Stimulated activated CD8-positive, alpha-beta memory T cell treated with anti-CD3 and anti-CD28 coated beads, Interleukin-15, amount 100 ng/mL, for 24 hours (primary cell): ENCODE data around the gene ADAD2.
A peak's percentile ranks its signal among the peaks of the same experiment; 100 is the strongest.

Source experiments
- DNase-seq: peaks from one replicate; pipeline ENCODE4 v3.0.0-alpha.2; 2020; ENCODE audit warnings: low read depth

The ADAD2 gene

GRCh38 chr16:84176192-84177053, 14.5 kb upstream of the ADAD2 start:
- DNase-seq: no peak

DNA sequence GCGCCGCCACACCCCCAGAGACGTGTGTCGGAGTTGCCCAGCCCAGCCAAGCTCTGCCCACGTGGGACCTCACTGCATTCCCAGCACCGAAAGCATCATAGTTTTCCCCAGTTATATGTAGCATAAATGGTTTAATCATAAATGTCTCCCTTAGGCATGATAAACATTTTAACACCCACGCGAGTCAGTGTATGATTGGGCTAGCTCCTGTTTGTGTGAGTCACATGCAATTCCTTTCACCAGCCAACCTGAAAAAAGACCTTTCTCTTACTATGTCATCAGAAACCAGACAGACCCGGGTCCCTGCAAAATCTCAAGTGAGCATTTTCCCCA, 13.2 kb upstream of the ADAD2 start:
- DNase-seq: no peak

DNA sequence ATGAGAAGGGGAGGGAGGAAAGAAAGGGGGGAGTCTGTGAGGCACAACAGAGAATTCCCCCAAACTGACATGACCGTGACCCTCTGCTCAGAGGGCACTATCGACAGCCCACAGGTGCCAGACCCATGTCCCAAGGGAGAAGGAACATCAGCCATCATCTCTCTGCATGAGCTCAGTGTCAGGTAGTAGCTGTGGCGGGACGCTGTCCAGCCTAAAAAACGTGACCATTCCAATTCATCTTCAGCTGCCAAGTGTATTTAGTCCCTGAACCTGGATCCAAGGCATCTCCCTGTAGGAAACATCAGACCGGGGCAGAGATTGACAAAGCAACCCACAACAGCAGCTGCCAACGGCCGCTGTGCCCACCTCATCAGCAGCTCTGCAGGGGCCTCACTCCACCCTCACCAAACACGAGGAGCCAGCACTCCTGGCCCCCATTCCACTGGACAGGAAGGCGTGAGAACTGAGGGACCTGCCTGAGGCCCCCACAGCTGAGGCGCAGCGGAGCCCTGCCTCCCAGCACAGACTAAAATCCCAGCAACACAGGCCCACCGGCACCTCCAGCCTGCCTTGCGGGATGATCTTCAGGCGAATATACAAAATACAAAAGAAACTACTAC, 12.7 kb upstream of the ADAD2 start:
- DNase-seq: no peak

GRCh38 chr16:84178892-84179611, 11.9 kb upstream of the ADAD2 start:
- no peak for DNase-seq

DNA sequence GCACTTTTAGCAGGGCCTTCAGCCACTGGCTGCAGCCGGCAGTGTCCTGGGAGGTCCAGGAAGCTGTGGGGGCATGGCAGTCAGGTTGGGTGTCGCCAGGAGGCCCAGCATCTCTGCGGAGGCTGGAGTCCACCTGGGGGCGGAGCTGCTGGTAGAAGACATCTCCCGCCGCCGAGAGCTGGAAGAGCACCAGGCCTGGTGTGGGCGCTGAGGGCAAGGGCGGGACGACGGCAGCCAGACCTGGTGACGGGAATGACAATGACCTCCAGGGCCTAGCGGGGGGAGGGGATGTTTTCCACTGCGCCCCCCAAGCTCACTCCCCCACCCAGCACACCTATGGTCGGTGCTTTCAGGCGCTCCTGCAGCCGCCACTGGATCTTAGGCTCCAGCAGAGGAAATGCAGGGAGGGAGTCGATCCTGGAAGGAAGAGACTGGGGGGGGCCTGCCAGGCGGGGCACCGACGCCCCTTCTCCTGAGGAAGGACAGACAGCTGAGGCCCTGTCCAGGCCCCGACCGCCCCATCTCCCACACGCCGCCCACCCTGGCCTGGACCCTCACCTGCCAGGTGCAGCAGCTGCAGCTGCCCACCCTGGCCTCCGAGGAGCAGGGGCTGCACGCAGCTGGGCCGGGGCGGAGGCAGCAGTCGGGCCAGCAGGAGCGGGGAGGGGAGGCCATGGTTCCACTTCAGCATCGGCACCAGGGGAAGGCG, 11.2 kb upstream of the ADAD2 start:
- DNase-seq: no peak

DNA sequence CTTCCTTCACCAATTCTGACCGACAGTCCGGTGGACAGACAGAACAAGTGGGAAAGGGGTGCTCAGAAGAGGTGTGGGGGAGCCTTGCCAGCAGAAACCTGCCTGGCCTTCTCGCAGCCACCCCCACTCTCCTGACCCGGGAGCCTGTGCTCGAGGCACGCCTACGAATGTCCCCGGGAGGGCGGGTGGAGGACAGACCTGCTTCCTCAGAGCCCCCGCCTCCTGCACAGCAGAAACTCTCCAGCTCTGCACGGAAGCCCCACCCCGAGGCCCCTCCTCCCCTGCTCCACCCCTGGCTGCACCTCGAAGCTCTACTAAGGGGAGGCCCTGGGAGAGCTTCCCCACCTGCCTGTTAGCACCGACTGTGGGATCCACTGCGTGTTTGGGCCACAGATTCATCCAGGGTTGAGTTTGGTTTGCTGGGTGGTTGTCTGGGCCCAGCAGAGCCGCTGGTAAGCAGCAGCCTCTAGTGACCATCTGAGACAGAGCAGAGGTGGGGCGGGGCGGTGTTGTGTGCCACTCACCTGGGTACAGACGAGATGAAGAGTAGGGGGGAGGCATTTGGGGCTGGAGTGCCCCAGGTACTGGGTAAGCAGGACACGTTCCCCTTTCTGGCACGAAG, 10.3 kb upstream of the ADAD2 start:
- no peak for DNase-seq

GRCh38 chr16:84181144-84181915, 9.6 kb upstream of the ADAD2 start:
- no peak for DNase-seq

GRCh38 chr16:84182104-84182503, 8.9 kb upstream of the ADAD2 start:
- no peak for DNase-seq

GRCh38 chr16:84182680-84183571, 8.0 kb upstream of the ADAD2 start:
- DNase-seq: no peak

GRCh38 chr16:84183572-84183875, 7.4 kb upstream of the ADAD2 start:
- DNase-seq: no peak

DNA sequence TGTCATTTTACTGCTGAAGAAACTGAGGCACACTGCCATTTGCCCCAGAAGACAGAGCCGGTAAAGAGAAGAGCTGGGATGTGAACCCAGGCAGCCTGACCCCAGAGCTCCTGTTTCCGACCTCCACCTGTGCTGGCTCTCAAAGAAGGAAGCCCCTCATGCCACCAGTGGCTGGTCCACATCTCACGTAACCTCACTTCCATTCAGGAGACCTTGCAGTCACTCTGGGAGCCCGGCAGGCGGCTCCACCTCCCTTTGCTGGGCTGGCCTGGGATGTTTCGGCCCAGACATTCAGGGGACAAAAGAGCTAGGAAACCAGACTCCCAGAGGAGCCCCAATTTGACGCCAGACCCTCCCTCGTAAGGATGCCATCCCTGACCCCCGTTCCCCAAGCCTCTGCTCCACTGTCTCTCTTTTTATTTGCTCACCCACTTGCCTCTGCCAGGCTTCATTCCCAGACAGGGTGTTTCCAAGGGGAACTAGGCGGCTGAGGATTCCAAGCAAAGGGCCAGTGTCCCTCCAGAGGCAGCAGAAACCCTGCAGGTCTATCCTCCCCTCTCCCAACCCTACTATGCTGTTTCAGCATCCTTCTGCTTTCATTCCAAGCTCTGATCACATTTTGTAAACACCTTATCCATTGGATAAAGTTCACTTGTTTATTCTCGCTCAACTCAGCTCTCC, 6.9 kb upstream of the ADAD2 start:
- no peak for DNase-seq

GRCh38 chr16:84184775-84185174, 6.2 kb upstream of the ADAD2 start:
- no peak for DNase-seq

DNA sequence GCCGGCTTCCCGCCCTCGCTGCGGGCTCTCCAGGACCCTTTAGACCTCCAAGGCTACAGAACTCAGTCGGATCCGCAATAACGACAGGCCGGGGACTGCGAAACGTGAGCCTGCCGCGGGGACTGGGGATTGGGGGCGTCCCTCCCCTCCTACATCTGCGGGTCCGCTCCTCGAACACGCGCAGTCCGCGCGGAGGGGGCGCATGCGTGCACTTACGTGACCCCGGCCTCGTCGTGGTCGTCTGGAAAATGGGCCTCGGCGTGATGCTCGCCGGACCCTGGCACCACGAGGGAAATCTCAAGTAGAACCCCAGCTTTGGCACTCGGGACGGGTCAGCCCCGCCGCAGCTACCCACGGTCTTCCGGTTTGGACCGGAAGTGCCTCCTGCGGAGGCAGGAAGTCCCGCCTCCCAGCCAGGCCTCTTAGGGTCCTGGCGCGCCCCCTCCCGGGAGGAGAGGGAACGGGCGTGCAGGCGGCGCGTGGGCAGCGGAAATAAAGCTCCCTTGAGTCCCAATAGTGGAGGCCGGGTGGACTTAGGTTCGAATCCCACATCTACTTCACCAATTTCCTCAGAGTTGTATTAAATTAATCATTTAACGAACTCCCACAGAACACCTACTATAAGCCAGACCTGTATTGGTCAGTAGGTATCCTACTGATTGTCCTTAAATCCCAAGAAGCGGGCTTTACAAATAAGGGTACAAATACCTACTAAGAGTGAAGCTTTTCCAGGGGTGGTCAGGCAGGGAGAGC, 4.1 kb upstream of the ADAD2 start, which contains the start of gene TAF1C:
Gene TAF1C (minus strand): TSS at position 373 of the 753 bp plus-strand sequence. CDS start 2,069 bp downstream, outside the sequence.
- peak; percentile 86 for DNase-seq

DNA sequence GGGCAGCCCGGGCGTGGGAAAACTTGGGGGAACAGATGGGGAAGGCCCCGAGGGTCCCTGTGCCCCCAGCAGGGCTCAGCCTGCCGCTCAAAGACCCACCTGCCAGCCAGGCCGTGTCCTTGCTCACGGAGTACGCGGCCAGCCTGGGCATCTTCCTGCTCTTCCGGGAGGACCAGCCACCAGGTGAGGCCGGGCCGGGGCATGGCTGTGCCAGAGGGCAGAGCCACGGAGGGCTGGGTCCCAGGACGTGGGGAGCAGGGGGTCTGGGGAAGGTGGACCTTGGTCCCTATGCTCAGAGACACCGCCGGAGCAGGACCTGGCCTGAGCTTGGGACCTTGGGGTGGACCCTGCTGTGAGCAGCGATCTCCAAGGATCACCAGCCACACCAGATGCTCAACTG, 509 bp downstream of the ADAD2 start:
- no peak for DNase-seq

- DNase-seq: no peak
Observed at GRCh38 chr16:84193480-84193879, 2.5 kb downstream of the ADAD2 start.

DNA sequence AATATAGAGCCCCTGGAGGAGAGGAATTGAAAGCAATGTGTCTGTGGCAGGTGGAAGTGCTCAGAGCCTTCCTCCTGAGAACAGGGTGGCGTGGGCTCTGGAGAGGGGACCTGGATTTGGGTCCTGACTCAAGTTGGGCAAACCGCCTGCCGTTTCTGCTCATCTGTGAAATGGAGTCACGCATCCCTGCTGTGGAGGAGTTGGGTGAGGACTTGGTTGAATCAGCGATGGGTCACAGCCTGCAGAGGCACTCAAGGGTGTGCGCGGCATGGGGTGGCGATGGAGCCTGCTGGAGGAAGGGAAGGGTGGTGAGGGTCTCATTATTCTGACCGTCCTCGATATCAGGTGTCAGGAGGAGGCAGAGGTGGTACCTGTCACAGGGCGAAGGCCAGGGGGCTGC, 3.1 kb downstream of the ADAD2 start:
- no peak for DNase-seq

DNA sequence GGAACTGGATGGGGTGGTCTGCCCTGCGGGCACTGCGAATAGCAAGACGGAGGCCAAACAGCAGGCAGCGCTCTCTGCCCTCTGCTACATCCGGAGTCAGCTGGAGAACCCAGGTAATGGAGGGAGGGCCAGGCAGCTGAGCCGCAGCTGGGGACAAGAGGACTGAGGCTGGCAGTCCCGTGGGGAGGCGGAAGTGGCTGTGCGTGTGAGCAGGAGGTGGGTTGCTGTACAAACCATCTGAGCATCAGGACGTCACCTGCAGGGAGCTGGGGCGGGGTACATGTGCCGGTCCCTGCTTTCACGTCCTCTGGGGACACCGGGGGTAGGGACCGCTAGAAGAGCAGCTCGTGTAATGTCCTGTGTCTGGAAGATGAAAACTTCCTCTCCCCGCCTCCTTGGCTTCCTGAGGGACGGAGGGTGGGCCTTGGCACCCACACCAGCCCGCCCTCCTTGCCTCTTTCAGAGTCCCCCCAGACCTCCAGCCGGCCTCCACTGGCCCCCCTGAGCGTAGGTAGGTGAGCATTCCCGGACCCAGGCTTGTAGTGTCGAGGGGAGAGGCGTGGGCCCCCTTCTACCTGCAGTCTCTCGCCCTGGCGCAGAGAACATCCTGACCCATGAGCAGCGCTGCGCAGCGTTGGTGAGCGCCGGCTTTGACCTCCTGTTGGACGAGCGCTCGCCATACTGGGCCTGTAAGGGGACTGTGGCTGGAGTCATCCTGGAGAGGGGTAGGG, 3.7 kb downstream of the ADAD2 start:
- DNase-seq: no peak
